ENCODE results near the gene CRTC3.

Gene CRTC3

GRCh38 chr15:90489514-90489913 is 40.2 kb upstream of the CRTC3 start:
- no peak for DNase-seq (ENCODE audit: extremely low read depth, low read depth)
- no peak overlapping the region for H3K4me3 ChIP-seq (replicated peaks; ENCODE audit: low read depth, low read length)
- no peak for TF ChIP-seq CTCF (IDR thresholded peaks at IDR 0.05; ENCODE audit: low read depth, low read length, missing control alignments)

- DNase-seq (ENCODE audit: extremely low read depth, low read depth): no peak
- H3K4me3 ChIP-seq (replicated peaks; ENCODE audit: low read depth, low read length): no peak overlapping the region
- TF ChIP-seq CTCF (IDR thresholded peaks at IDR 0.05; ENCODE audit: low read depth, low read length, missing control alignments): no peak
These were observed 39.8 kb upstream of the CRTC3 start for GRCh38 chr15:90489944-90490343.

GRCh38 chr15:90493647-90494046 is 36.1 kb upstream of the CRTC3 start:
- no peak for TF ChIP-seq CTCF (IDR thresholded peaks at IDR 0.05; ENCODE audit: low read depth, low read length, missing control alignments)
- no peak for DNase-seq (ENCODE audit: extremely low read depth, low read depth)
- no peak overlapping the region for H3K4me3 ChIP-seq (replicated peaks; ENCODE audit: low read depth, low read length)

GRCh38 chr15:90495067-90495466 is 34.7 kb upstream of the CRTC3 start:
- no peak overlapping the region for H3K4me3 ChIP-seq (replicated peaks; ENCODE audit: low read depth, low read length)
- no peak for TF ChIP-seq CTCF (IDR thresholded peaks at IDR 0.05; ENCODE audit: low read depth, low read length, missing control alignments)
- no peak for DNase-seq (ENCODE audit: extremely low read depth, low read depth)

- DNase-seq (ENCODE audit: extremely low read depth, low read depth): no peak
- TF ChIP-seq CTCF (IDR thresholded peaks at IDR 0.05; ENCODE audit: low read depth, low read length, missing control alignments): no peak
- H3K4me3 ChIP-seq (replicated peaks; ENCODE audit: low read depth, low read length): no peak overlapping the region
These were observed 32.9 kb upstream of the CRTC3 start for GRCh38 chr15:90496791-90497190.

GRCh38 chr15:90497376-90497775 is 32.3 kb upstream of the CRTC3 start:
- DNase-seq (ENCODE audit: extremely low read depth, low read depth): no peak
- no peak for TF ChIP-seq CTCF (IDR thresholded peaks at IDR 0.05; ENCODE audit: low read depth, low read length, missing control alignments)

GRCh38 chr15:90497912-90498311 is 31.8 kb upstream of the CRTC3 start:
- no peak overlapping the region for H3K4me3 ChIP-seq (replicated peaks; ENCODE audit: low read depth, low read length)
- TF ChIP-seq CTCF (IDR thresholded peaks at IDR 0.05; ENCODE audit: low read depth, low read length, missing control alignments): no peak
- no peak for DNase-seq (ENCODE audit: extremely low read depth, low read depth)

More at GRCh38 chr15:90497376-90497775, 32.3 kb upstream of the CRTC3 start:
- no peak overlapping the region for H3K4me3 ChIP-seq (replicated peaks; ENCODE audit: low read depth, low read length)

All from HFF-Myc (cell line).